SKM-1 treated with dmso at 0.1 percent for 144 hours (cell line): ENCODE measurements around the gene GABRA4.
A peak's percentile ranks its signal among the peaks of the same experiment; 100 is the strongest.

Experiments used
- DNase-seq: peaks from one replicate; lab custom pipeline; 2025; ENCODE audit not compliant: unreplicated experiment; lab: John Stamatoyannopoulos, UW

Gene GABRA4

GRCh38 chr4:46931981-46932380 lies 61.4 kb downstream of the GABRA4 start:
- DNase-seq: peak; percentile 3

- no peak for DNase-seq
Observed at GRCh38 chr4:46930891-46931290, 62.5 kb downstream of the GABRA4 start.

GRCh38 chr4:46927201-46927600 lies 66.2 kb downstream of the GABRA4 start:
- no peak for DNase-seq

GRCh38 chr4:46924789-46925529 lies 68.4 kb downstream of the GABRA4 start:
- no peak for DNase-seq

GRCh38 chr4:46922205-46922604 lies 71.2 kb downstream of the GABRA4 start:
- DNase-seq: no peak

- no peak for DNase-seq
Observed at GRCh38 chr4:46909078-46909477, 84.3 kb downstream of the GABRA4 start, which contains the start of gene COX7B2. COX7B2 (minus strand) TSS chr4:46909245; CDS start chr4:46735192, 174,053 bp downstream.

GRCh38 chr4:46908148-46908547 lies 85.2 kb downstream of the GABRA4 start:
- no peak for DNase-seq

GRCh38 chr4:46900082-46900481 lies 93.3 kb downstream of the GABRA4 start:
- DNase-seq: no peak

- DNase-seq: peak; percentile 9
Observed at GRCh38 chr4:46894826-46895225, 98.6 kb downstream of the GABRA4 start.

GRCh38 chr4:46890056-46890455 lies 103.3 kb downstream of the GABRA4 start:
- DNase-seq: no peak

GRCh38 chr4:46889410-46889809 lies 104.0 kb downstream of the GABRA4 start:
- DNase-seq: no peak

GRCh38 chr4:46886711-46887110 lies 106.7 kb downstream of the GABRA4 start:
- peak; percentile 33 for DNase-seq

- no peak for DNase-seq
Observed at GRCh38 chr4:46878641-46879040, 114.7 kb downstream of the GABRA4 start.

- DNase-seq: no peak
Observed at GRCh38 chr4:46874811-46875210, 118.6 kb downstream of the GABRA4 start.

GRCh38 chr4:46870411-46870810 lies 123.0 kb downstream of the GABRA4 start:
- no peak for DNase-seq
